Fibroblast of pulmonary artery (primary cell): ENCODE data around the gene LPCAT4.

Source experiments
- DNase-seq: peaks from one replicate; pipeline ENCODE4 v3.0.0-alpha.2; 2010; ENCODE audit warnings: low read depth
- H3K4me3 ChIP-seq: replicated peaks from 2 replicates; pipeline ENCODE4 v1.5.1; 2011; ENCODE audit warnings: low read depth, mild to moderate bottlenecking, control low read depth, low read length, moderate library complexity
- TF ChIP-seq, protein P1 (sequence below): IDR thresholded peaks from 2 replicates; pipeline ENCODE4 v1.5.1; 2011; ENCODE audit warnings: mild to moderate bottlenecking, control low read depth, low read length, inconsistent platforms; ENCODE audit errors: missing control alignments

The LPCAT4 gene

DNA sequence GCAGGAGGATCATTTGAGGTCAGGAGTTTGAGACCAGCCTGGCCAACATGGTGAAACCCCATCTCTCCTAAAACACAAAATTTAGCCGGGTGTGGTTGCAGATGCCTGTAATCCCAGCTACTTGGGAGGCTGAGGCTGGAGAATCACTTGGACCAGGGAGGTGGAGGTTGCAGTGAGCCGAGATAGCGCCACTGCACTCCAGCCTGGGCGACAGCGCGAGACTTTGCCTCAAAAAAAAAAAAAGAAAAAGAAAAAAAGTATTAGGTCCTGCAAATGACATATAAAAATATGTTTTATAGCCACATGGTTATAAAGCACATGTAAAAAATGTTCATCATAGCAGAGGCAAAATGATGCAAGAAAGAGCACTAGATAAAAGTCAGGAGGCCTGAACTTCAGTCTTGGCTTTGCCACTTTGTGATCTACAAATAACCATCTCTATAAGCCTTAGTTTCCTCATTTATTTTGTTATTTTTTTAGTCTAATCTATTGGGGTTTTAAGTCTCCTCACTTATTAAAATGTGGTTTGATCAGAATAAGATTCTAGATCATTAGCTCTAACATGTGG, 34.4 kb downstream of the LPCAT4 start:
- H3K4me3 ChIP-seq, result no peak overlapping the region
- DNase-seq, result no peak
- TF ChIP-seq, protein P1, sequence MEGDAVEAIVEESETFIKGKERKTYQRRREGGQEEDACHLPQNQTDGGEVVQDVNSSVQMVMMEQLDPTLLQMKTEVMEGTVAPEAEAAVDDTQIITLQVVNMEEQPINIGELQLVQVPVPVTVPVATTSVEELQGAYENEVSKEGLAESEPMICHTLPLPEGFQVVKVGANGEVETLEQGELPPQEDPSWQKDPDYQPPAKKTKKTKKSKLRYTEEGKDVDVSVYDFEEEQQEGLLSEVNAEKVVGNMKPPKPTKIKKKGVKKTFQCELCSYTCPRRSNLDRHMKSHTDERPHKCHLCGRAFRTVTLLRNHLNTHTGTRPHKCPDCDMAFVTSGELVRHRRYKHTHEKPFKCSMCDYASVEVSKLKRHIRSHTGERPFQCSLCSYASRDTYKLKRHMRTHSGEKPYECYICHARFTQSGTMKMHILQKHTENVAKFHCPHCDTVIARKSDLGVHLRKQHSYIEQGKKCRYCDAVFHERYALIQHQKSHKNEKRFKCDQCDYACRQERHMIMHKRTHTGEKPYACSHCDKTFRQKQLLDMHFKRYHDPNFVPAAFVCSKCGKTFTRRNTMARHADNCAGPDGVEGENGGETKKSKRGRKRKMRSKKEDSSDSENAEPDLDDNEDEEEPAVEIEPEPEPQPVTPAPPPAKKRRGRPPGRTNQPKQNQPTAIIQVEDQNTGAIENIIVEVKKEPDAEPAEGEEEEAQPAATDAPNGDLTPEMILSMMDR, result no peak

- TF ChIP-seq, protein P1, result no peak
- H3K4me3 ChIP-seq, result no peak overlapping the region
- no peak for DNase-seq
Observed at GRCh38 chr15:34331809-34332208, 35.2 kb downstream of the LPCAT4 start.

DNA sequence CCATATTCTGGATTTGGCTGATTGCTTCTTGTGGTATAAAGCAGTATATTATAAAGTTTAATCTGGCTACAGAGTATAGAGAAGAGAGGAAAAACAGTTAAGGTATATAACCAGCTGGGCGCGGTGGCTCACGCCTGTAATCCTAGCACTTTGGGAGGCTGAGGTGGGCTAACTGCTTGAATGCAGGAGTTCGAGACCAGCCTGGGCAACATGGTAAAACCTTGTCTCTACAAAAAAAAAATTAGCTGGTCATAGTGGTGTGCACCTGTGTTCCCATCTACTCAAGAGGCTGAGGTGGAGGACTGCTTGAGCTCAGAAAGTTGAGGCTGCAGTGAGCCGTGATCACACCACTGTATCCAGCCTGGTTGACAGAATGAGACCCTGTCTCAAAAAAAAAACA, 36.7 kb downstream of the LPCAT4 start:
- no peak for DNase-seq
- TF ChIP-seq, protein P1, result no peak
- H3K4me3 ChIP-seq, result no peak overlapping the region

DNA sequence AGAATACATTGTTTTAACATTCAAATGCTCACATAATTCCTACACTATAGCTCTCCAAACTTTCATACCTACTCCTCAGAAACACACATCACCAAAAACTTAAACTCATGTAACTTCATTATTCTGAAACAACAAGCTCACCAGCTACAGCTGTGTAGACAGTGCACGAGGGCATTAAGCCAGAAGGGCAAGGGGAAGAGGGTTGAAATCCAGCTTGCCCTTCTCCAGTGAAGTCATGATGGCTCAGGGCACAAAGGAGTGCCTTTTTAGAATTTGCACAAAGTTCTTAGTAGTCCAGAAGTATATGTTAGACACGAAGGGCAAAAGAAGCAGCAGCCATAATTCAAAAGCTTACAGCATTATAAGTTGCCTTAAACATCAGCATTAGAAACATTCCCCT, 38.0 kb downstream of the LPCAT4 start:
- TF ChIP-seq, protein P1, result no peak
- H3K4me3 ChIP-seq, result no peak overlapping the region
- DNase-seq, result no peak

DNA sequence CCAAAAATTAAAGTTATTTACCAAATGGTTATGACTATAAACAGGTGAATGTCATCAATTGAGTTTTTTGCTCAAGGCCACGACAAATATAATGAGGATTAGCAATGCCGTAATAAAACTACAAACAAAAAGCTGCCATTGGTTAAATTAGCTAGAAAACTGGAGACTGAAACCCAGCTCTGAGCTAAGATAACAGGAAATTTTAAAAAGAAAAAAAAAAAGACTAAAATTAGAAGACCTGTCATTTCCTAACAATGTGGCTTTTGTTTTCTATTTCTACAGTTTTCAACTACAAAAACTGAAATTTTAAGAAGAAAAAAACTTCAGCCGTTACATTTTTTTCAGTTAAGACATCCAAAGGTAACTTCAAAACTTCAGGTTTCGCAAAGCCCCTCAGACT, 39.1 kb downstream of the LPCAT4 start:
- TF ChIP-seq, protein P1, result no peak
- no peak overlapping the region for H3K4me3 ChIP-seq
- no peak for DNase-seq

GRCh38 chr15:34325368-34325767, 41.6 kb downstream of the LPCAT4 start:
- TF ChIP-seq, protein P1, result no peak
- no peak overlapping the region for H3K4me3 ChIP-seq
- no peak for DNase-seq

GRCh38 chr15:34324933-34325332, 42.1 kb downstream of the LPCAT4 start:
- TF ChIP-seq, protein P1, result no peak
- no peak overlapping the region for H3K4me3 ChIP-seq
- DNase-seq, result no peak
